ENCODE data around the gene OSBPL8.
A peak's percentile ranks its signal among the peaks of the same experiment; 100 is the strongest.

Gene OSBPL8, protein sequence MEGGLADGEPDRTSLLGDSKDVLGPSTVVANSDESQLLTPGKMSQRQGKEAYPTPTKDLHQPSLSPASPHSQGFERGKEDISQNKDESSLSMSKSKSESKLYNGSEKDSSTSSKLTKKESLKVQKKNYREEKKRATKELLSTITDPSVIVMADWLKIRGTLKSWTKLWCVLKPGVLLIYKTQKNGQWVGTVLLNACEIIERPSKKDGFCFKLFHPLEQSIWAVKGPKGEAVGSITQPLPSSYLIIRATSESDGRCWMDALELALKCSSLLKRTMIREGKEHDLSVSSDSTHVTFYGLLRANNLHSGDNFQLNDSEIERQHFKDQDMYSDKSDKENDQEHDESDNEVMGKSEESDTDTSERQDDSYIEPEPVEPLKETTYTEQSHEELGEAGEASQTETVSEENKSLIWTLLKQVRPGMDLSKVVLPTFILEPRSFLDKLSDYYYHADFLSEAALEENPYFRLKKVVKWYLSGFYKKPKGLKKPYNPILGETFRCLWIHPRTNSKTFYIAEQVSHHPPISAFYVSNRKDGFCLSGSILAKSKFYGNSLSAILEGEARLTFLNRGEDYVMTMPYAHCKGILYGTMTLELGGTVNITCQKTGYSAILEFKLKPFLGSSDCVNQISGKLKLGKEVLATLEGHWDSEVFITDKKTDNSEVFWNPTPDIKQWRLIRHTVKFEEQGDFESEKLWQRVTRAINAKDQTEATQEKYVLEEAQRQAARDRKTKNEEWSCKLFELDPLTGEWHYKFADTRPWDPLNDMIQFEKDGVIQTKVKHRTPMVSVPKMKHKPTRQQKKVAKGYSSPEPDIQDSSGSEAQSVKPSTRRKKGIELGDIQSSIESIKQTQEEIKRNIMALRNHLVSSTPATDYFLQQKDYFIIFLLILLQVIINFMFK

DNA sequence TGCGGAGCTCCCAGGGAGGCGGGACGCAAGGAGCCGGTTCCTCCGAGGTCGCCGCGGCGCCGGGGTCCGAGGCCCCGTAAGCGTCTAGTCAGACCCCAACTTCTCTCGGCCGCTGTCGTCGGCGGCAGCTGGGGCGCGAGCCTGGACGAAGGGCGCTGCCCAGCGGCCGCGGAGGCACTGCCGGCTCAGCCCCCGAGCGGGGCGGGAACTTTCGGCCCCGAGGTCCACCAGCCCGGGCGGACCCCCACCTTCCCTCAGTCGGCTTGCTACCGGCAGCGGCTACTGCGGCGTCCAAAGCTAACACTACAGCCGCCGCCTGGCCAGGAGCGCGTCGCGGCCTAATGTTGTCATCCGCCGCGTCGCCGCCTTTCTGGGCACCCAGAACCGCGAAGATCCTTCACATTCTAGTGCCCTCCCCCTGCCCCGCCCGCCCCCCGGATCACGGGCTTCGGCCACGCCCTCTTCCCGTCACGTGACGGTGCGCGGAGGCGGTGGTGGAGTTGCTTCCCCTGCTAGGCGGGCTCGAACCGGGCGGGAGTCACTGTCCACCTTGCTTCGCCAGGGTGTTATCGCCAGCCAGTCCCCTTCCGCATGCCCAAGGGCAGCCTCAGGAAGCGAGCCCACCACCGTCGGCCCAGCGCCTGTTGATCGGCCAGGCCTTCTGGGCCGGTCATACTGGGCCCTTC lies at the start of gene OSBPL8:
OSBPL8 (minus strand) TSS at position 372 of the 686 bp plus-strand sequence. CDS start 72,220 bp downstream, outside the sequence.
- Histone ChIP-seq H3K27ac (ENCODE audit: low read depth, low read length) (peak within 1 kb of the TSS; percentile 71), H4K20me1 (ENCODE audit: low read depth, low read length) (peaks cover 4% of the 10 kb centered on the region), H3K79me2 (ENCODE audit: insufficient read depth, low read length) (peaks cover 44% of the 10 kb centered on the region), H3F3A (ENCODE audit: insufficient read depth) (peaks cover 14% of the 10 kb centered on the region; the same call in 1 of the 2 replicates), H3K9me3 (ENCODE audit: insufficient read depth, low read length) (no peaks in the 10 kb centered on the region), H3K4me2 (ENCODE audit: low read depth, low read length, poor library complexity, severe bottlenecking) (peak within 1 kb of the TSS; percentile 98), H3K27me3 (ENCODE audit: low read length) (no peaks in the 10 kb centered on the region), H3K4me3 (ENCODE audit: insufficient read depth, low read length, poor library complexity, severe bottlenecking) (peak within 1 kb of the TSS; percentile 86), H3K9ac (ENCODE audit: low read length) (peak within 1 kb of the TSS; percentile 98), H2AFZ (ENCODE audit: low read depth, low read length, severe bottlenecking) (peak within 1 kb of the TSS; percentile 93), H3K9me2 (replicated peaks; ENCODE audit: insufficient read depth, low read length) (no peaks in the 10 kb centered on the region), H3K36me3 (ENCODE audit: low read length) (no peaks in the 10 kb centered on the region)
- TF ChIP-seq EZH2phosphoT487 (conservative IDR thresholded peaks at IDR 0.05; ENCODE audit: low read length), result no peak
- TF ChIP-seq, protein P1, sequence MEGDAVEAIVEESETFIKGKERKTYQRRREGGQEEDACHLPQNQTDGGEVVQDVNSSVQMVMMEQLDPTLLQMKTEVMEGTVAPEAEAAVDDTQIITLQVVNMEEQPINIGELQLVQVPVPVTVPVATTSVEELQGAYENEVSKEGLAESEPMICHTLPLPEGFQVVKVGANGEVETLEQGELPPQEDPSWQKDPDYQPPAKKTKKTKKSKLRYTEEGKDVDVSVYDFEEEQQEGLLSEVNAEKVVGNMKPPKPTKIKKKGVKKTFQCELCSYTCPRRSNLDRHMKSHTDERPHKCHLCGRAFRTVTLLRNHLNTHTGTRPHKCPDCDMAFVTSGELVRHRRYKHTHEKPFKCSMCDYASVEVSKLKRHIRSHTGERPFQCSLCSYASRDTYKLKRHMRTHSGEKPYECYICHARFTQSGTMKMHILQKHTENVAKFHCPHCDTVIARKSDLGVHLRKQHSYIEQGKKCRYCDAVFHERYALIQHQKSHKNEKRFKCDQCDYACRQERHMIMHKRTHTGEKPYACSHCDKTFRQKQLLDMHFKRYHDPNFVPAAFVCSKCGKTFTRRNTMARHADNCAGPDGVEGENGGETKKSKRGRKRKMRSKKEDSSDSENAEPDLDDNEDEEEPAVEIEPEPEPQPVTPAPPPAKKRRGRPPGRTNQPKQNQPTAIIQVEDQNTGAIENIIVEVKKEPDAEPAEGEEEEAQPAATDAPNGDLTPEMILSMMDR (IDR thresholded peaks at IDR 0.05; ENCODE audit: insufficient read depth, low read length, poor library complexity, severe bottlenecking), result no peak

DNA sequence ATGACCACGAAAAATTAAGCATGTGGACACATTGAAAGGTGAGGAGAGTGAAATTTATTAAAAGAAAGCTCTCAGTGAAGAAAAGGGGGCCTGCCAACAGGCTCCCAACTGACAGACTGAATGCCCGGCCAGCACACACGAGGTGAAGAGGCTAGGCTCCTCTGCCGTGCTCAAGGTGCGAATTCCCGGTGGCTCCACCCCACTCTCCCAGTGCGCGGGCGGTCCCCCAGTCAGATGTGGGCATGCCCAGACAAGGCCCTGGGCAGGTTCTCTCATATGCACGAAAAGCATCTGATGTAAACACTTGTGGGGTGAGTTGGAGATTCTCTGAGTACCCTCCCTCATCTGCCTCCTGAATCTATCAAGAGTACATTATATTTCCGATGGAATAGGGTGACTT lies 48.5 kb upstream of the OSBPL8 start:
- no peaks in the 10 kb centered on the region for H3K9me3 ChIP-seq (ENCODE audit: insufficient read depth, low read length)
- H3F3A ChIP-seq (ENCODE audit: insufficient read depth), result no peaks in the 10 kb centered on the region
- H3K4me3 ChIP-seq (ENCODE audit: insufficient read depth, low read length, poor library complexity, severe bottlenecking), result no peak overlapping the region
- no peak overlapping the region for H3K27ac ChIP-seq (ENCODE audit: low read depth, low read length)
- no peaks in the 10 kb centered on the region for H3K79me2 ChIP-seq (ENCODE audit: insufficient read depth, low read length)
- no peak overlapping the region for H3K9ac ChIP-seq (ENCODE audit: low read length)
- H4K20me1 ChIP-seq (ENCODE audit: low read depth, low read length), result no peaks in the 10 kb centered on the region
- H3K4me2 ChIP-seq (ENCODE audit: low read depth, low read length, poor library complexity, severe bottlenecking), result no peak overlapping the region
- no peak overlapping the region for H2AFZ ChIP-seq (ENCODE audit: low read depth, low read length, severe bottlenecking)
- no peaks in the 10 kb centered on the region for H3K27me3 ChIP-seq (ENCODE audit: low read length)
- H3K9me2 ChIP-seq (replicated peaks; ENCODE audit: insufficient read depth, low read length), result no peaks in the 10 kb centered on the region
- TF ChIP-seq, protein P1 (IDR thresholded peaks at IDR 0.05; ENCODE audit: insufficient read depth, low read length, poor library complexity, severe bottlenecking), result no peak
- no peaks in the 10 kb centered on the region for H3K36me3 ChIP-seq (ENCODE audit: low read length)

DNA sequence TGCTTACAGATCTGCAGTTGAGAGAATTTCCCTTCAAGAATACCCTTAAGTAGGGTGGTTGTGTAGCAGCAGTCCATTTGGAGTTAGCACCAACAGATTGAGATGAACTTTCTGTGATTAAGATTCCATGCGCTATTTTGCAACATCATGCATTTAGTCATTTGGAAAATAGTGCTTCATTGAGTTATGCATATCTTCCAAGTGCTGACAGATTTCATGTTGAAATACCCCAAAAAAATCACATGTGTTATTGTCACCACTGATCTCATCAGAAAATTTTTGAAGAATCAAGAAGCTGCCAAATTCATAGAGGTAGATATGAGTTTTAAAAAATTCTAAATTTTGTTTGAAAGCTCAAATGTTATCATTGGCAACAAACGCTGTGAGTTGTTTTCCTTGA lies 35.5 kb upstream of the OSBPL8 start:
- Histone ChIP-seq H3K9me3 (ENCODE audit: insufficient read depth, low read length) (no peaks in the 10 kb centered on the region), H3F3A (ENCODE audit: insufficient read depth) (no peaks in the 10 kb centered on the region), H3K36me3 (ENCODE audit: low read length) (no peaks in the 10 kb centered on the region), H3K9ac (ENCODE audit: low read length) (no peak overlapping the region), H3K27me3 (ENCODE audit: low read length) (no peaks in the 10 kb centered on the region), H3K9me2 (replicated peaks; ENCODE audit: insufficient read depth, low read length) (no peaks in the 10 kb centered on the region), H3K79me2 (ENCODE audit: insufficient read depth, low read length) (no peaks in the 10 kb centered on the region), H3K4me3 (ENCODE audit: insufficient read depth, low read length, poor library complexity, severe bottlenecking) (no peak overlapping the region), H3K27ac (ENCODE audit: low read depth, low read length) (no peak overlapping the region), H4K20me1 (ENCODE audit: low read depth, low read length) (no peaks in the 10 kb centered on the region), H3K4me2 (ENCODE audit: low read depth, low read length, poor library complexity, severe bottlenecking) (no peak overlapping the region), H2AFZ (ENCODE audit: low read depth, low read length, severe bottlenecking) (no peak overlapping the region)
- TF ChIP-seq, protein P1 (IDR thresholded peaks at IDR 0.05; ENCODE audit: insufficient read depth, low read length, poor library complexity, severe bottlenecking), result no peak
- no peak for TF ChIP-seq EZH2phosphoT487 (conservative IDR thresholded peaks at IDR 0.05; ENCODE audit: low read length)
